BJ (cell line): ENCODE results near the gene ODAD3. TPM values are rescaled to one million over a fixed set of nuclear protein-coding genes. Genes with fewer than 3 reads are reported as not detected.
"Not testable (repeated sequence)": the region's sequence is repeated elsewhere in the genome, so short reads cannot be mapped to it uniquely, and the experiment has no call there.

Source experiments
- CTCF ChIA-PET: fragments of 350-600 bp; formaldehyde crosslinking; extraction: SDS; loops from one replicate; lab custom pipeline; 2021; ENCODE audit warnings: antibody characterized with exemption, inconsistent platforms; lab: Yijun Ruan, JAX
- POLR2A ChIA-PET: fragments of 300-600 bp; sonication (Branson Sonifier 250); formaldehyde crosslinking; extraction: SDS; loops from one replicate; lab custom pipeline; 2021; ENCODE audit warnings: antibody characterized with exemption; lab: Charles Lee
- DNase-seq: peaks from one replicate; pipeline ENCODE4 v3.0.0-alpha.2; 2011; ENCODE audit warnings: low read depth
- H3K27me3 ChIP-seq: 2 replicates; pipeline ENCODE4 v1.6.0; 2011; ENCODE audit warnings: low read length; ENCODE audit not compliant: control insufficient read depth, insufficient read depth
- H3K36me3 ChIP-seq: 2 replicates; pipeline ENCODE4 v1.5.1; 2011; ENCODE audit warnings: low read length; ENCODE audit not compliant: control insufficient read depth, insufficient read depth
- H3K4me3 ChIP-seq: 2 replicates; pipeline ENCODE4 v1.5.1; 2011; ENCODE audit warnings: low read depth, mild to moderate bottlenecking, control low read depth, low read length
- polyA plus RNA-seq: library from polyadenylated mRNA; depleted of rRNA; stranded (reverse); fragments of >200 nt; gene quantifications from 2 replicates; pipeline ENCODE4 v1.2.3, GENCODE V29; 2011
- TF ChIP-seq, protein P1 (sequence below): IDR thresholded peaks from 2 replicates; pipeline ENCODE4 v1.5.1; 2011; ENCODE audit warnings: low read depth, mild to moderate bottlenecking, control low read depth, inconsistent platforms, low read length, moderate library complexity; ENCODE audit not compliant: insufficient read depth

The ODAD3 gene
- polyA plus RNA-seq, 1 experiment: 0.38 TPM

DNA sequence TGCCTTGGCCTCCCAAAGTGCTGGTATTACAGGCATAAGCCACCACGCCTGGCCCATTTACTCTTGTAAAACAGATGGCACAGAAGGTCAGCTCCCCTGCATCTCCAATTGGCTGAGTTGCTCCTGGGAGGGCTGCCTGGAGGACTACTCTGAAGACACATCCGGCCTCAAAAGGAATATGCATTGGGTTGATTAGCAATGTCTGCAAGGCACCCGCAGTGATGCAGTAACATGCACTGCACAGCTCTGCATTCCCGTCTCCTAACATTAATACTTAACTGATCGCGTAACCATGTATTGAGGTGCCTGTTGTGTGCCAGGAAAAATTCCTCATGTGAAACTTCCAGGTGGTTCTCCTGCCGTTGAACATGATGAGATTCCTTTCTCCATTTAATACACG lies 40.9 kb upstream of the ODAD3 start:
- Histone ChIP-seq H3K4me3 (no peak overlapping the region), H3K27me3 (peaks cover 4% of the 10 kb centered on the region), H3K36me3 (no peaks in the 10 kb centered on the region)
- CTCF ChIA-PET: interaction anchor here (0.6 to 0.7 kb wide), 2 partner anchors 127 to 472 kb away, joined by 3 read pairs; no protein-coding TSS in a partner anchor
- POLR2A ChIA-PET: no interaction called here
- TF ChIP-seq, protein P1, sequence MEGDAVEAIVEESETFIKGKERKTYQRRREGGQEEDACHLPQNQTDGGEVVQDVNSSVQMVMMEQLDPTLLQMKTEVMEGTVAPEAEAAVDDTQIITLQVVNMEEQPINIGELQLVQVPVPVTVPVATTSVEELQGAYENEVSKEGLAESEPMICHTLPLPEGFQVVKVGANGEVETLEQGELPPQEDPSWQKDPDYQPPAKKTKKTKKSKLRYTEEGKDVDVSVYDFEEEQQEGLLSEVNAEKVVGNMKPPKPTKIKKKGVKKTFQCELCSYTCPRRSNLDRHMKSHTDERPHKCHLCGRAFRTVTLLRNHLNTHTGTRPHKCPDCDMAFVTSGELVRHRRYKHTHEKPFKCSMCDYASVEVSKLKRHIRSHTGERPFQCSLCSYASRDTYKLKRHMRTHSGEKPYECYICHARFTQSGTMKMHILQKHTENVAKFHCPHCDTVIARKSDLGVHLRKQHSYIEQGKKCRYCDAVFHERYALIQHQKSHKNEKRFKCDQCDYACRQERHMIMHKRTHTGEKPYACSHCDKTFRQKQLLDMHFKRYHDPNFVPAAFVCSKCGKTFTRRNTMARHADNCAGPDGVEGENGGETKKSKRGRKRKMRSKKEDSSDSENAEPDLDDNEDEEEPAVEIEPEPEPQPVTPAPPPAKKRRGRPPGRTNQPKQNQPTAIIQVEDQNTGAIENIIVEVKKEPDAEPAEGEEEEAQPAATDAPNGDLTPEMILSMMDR: no peak
- no peak for DNase-seq

DNA sequence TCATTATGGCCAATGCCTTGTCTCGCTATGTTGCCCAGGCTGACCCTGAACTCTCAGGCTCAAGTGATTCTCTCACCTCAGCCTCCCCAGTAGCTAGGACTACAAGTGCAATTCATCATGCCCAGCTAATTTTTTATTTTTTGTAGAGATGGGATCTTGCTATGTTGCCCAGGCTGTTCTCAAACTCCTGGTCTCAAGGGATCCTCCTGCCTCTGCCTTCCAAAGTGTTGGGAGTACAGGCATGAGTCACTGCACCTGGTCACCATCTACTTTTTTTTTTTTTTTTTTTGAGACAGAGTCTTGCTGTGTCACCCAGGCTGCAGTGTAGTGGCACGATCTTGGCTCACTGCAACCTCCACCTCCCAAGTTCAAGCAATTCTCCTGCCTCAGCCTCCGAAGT lies 40.4 kb upstream of the ODAD3 start:
- H3K4me3 ChIP-seq, DNase-seq, H3K27me3 ChIP-seq, POLR2A ChIA-PET, H3K36me3 ChIP-seq: not testable (repeated sequence)
- CTCF ChIA-PET: interaction anchor here (0.6 kb wide), 1 partner anchor 472 kb away, joined by 3 read pairs; no protein-coding TSS in a partner anchor

DNA sequence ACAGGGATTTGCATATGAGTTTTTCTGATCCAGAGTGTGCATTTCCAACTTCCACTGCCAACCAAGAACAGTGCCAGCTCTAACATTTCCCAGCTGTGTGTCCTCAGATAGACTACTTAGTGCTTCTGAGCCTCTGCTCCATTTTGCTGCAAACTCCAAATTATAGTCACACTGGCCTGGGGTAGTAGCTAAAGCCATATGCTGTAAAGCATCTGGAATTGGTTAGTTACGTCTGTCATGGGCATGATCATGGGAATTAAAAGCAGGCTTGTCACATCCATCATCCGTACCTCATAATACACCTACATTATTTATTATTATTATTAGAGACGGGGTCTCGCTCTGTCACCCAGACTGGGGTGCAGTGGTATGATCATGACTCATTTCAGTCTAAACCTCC lies 38.8 kb upstream of the ODAD3 start:
- Histone ChIP-seq H3K27me3 (0 out of 2 replicates have a peak, but pooled peaks cover 1% of the 10 kb centered on the region), H3K36me3 (no peaks in the 10 kb centered on the region), H3K4me3 (no peak overlapping the region)
- CTCF ChIA-PET: interaction anchor here (1.9 kb wide), 1 partner anchor 9 kb away, joined by 11 read pairs; no protein-coding TSS in a partner anchor
- no peak for DNase-seq
- TF ChIP-seq, protein P1: no peak
- POLR2A ChIA-PET: no interaction called here

DNA sequence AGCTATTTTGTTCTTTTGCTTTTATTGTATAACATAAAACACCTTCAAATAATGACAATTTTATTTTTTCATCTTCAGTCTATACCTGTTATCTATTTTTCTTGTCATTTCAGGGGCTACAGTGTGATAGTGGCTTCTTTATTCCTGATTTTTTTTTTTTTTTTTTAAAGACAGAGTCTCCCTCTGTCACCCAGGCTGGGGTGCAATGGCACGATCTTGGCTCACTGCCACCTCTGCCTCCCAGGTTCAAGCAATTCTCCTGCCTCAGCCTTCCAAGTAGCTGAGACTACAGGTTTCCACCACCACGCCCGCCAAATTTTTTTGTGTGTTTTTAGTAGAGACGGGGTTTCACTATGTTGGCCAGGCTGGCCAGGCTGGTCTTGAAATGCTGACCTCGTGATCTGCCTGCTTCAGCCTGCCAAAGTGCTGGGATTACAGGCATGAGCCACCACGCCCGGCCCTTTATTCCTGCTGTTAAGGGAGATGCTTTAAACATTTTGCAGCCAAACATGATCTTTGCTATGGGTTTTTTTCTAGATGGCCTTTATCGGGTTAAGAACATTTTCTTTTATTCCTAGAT lies 33.4 kb upstream of the ODAD3 start:
- H3K36me3 ChIP-seq, H3K27me3 ChIP-seq, POLR2A ChIA-PET, DNase-seq, H3K4me3 ChIP-seq: not testable (repeated sequence)
- CTCF ChIA-PET: interaction anchor here (0.7 to 2.4 kb wide), 2 partner anchors 13 to 38 kb away, joined by 3 to 9 read pairs; partner anchors contain the start of gene ELAVL3

DNA sequence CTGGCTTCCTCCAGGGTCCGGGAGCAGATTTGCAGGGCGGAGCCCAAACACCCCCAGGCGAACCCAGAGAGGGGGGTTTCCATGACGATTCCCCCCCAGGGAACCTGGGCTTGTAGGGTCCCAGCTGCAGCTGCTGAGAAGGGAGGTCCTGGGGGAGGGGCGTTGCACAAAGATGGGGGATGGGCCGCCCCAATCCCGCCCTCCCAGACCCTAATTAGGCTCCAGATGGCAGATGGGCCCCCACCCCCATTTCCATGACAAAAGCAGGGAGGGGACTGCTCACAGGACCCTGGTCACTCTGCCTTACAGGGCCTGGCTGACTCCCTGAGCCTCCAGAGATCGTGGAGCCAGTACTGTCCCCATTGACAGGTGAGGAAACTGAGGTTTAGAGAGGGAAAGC lies 30.7 kb upstream of the ODAD3 start:
- DNase-seq: no peak
- Histone ChIP-seq H3K36me3 (no peaks in the 10 kb centered on the region), H3K4me3 (no peak overlapping the region), H3K27me3 (no peaks in the 10 kb centered on the region)
- CTCF ChIA-PET: interaction anchor here (0.9 kb wide), 1 partner anchor 30 kb away, joined by 3 read pairs; the partner anchor contains the start of gene PRKCSH
- POLR2A ChIA-PET: no interaction called here
- TF ChIP-seq, protein P1: no peak

DNA sequence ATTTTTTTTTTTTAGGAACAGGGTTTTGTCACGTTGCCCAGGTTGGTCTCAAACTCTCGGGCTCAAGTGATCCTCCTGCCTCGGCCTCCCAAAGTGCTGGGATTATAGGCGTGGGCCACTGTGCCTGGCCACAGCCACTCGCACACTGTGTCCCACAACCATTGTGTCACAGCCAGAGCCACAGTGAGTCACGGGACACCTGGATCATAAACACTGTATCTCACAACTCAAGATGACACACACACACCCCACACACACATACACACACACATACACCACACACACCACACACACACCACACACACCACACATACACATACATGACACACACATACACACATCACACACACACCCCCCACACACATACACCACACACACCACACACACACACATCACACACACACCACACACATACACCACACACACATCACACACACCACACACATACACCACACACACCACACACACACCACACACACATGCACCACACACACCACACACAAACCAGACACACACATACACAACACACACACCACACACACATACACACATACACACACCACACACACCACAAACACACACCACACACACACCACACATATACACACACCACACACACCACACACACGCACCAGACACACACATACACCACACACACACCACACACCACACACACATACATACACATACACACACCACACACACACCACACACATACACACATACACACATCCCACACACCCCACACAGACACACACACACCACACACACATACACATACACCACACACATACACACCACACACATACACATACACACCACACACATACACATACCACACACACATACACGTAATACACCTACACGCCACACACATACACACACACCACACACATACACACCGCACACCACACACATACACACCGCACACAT lies 29.7 kb upstream of the ODAD3 start:
- Histone ChIP-seq H3K27me3 (no peaks in the 10 kb centered on the region), H3K4me3 (no peak overlapping the region), H3K36me3 (no peaks in the 10 kb centered on the region)
- POLR2A ChIA-PET: no interaction called here
- CTCF ChIA-PET: interaction anchor here (0.9 kb wide), 1 partner anchor 29 kb away, joined by 3 read pairs; the partner anchor contains the start of gene PRKCSH
- no peak for DNase-seq
- TF ChIP-seq, protein P1: no peak
